ENCODE results near the gene UBXN7.
"Not testable (repeated sequence)": the region's sequence is repeated elsewhere in the genome, so short reads cannot be mapped to it uniquely, and the experiment has no call there.

UBXN7 gene

GRCh38 chr3:196412704-196413103 is 19.5 kb downstream of the UBXN7 start:
- no peak for DNase-seq

DNA sequence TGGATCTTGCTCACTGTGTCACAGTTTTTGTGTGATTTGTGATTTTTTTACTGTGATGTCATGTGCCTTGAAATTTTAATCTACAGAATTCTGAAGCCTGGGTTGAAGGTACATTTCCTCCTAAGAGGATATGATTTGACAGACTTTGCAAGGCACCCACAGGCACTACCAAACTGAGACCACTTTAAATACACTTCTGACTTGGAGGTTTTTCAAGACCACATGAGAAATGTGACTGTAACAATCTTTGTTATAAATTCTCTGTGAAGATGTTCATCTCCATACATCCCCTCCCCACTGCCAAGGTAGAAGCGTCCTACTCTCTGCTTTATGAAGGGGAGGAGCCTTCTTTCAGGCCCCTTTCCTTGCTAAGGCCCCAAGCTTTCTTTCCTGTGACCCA is 22.8 kb downstream of the UBXN7 start:
- DNase-seq: no peak

DNA sequence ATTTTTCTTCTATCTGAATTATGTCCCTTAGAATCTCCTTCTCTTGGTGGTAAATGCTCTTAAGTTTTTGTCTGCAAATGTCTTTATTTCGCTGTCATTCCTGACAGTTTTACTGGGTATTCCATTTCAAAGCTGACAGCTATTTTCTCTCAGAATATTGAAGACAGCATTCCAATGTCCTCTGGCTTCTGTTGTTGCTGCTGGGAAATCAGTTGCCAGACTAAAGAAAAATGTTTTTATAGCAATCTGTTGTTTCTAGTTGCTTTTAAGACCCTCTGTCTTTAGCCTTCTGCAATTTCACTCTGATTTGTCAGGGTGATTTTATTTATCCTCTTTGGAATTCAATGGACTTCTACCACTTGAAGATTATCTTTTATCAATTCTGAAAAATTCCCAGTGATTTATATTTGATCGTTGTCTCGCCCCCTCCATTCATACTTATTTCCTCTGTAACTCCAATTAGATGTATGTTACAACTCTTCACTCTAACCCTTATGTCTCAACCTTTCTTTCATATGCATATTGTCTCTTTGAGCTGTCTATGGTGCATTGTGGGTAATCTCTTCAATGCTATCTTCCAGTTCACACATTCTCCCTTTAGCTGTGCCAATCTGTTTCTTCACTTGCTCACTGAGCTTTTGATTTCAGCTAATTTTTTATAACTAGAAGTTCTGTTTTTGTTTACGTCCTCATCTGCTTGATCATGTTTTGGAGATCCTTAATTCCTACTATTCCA is 23.5 kb downstream of the UBXN7 start:
- no peak for DNase-seq

DNA sequence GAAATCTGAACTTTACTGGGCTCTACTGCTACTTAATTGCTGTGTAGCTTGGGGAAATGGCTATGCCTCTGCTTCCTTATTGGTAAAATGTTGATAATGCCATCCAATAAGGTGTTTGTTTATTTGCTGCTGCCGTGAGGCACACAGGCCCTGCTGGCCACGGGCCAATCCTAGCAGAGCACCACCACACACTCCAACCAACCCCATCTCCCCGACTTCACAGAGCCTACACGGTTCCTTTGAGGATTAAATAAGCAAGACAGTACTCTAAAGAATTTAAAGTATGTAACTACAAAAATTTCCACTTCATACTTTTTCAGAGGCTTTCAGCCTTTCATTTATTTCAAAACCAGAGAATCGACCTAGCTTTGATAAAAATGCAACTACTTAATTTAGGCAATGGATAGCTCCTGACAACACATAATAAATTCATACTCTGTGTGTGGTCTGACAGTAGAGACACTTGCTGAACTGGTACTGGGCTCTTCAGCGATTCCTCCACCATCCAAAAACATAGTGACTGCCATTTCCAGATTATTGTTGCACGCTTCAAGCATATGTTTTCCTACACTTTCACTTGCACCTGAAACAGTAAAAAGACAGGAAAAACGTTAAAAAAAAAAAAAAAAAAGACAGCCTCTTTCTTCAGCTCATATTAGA is 25.3 kb downstream of the UBXN7 start:
- no peak for DNase-seq

DNA sequence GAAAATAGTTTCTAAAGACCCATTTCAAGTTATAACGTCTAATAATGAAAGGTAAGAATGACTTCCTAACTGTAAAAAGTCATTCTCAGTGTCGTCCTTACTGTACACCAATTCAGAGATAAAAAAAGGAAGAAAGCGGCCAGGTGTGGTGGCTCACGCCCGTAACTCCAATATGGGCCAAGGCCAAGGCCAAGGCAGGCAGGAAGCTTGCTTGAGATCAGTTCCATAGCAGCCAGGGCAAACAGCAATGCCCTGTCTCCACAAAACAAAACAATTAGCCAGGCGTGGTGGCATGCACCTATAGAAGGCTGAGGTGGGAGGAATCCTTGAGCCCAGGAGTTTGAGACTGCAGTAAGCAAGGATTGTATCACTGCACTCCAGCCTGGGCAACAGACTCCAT is 31.9 kb downstream of the UBXN7 start:
- no peak for DNase-seq

DNA sequence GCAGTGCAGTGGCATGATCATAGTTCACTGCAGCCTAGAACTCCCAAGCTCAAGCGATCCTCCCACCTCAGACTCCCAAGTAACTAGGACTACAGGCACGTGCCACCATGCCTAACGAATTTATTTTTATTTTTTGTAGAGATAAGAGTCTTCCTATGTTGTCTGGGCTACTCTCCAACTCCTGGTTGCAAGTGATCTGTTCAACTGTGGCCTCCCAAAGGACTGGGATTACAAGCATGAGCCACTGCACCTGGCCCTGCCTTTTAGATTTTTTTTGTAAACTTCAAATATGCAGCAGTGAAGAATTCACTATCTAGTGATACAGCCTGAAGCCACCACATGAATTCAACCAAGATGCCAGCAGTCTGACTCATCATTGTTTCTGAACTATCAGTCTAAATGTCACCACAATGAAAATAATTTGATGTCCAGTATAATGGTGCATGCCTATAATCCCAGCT is 32.7 kb downstream of the UBXN7 start:
- DNase-seq: no peak

GRCh38 chr3:196398782-196399181 is 33.4 kb downstream of the UBXN7 start:
- DNase-seq: no peak

DNA sequence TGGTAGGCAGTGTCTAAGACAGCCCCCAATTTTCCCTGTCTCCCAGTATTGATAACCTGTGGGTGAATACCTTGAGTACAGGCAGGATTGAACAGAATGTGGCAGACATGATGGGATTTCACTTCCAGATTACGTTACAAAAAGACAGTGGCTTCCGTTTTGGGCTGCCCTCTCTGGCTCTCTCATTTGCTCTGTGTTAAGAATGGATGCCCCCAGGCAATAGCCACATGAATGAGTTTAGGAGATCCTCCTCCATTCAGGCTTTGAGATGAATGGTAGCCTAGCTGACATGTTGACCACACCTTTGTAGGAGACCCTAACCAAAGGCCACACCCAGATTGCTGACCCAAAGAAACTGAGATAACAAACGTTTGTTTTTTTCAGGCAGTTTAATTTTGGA is 34.3 kb downstream of the UBXN7 start:
- no peak for DNase-seq

DNA sequence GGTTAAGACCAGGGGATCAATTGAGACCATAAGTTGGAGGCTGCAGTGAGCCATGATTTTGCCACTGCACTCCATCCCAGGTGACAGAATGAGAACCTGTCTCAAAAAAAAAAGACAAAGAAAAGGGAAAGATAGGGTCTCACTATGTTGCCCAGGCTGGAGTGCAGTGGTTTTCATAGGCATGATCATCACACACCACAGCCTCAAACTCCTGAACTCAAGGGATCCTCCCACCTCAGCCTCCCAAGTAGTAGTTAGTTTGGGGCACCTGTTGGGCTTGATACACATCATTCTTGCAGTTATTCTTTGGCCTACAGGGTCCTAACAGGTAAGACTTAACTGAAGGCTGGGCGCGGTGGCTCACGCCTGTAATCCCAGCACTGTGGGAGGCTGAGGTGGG is 42.1 kb downstream of the UBXN7 start:
- DNase-seq: no peak

DNA sequence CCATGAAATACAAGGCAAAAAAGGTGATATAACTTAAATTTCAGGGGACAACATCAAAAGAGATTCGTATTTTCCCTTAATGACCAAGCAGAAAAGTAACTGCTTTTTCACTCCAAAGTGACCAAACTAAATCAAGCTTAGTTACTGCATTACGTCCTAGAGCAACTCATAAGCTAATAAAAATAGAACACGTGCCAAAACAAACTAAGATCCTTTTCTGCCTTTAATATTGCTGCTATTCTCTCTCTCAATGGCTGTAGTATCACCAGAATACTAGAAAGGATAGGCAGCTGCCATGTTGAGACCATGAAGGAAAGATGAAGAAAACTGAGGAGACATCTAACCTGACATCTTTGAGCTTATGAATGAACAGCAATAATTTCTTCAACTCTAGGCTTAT is 43.3 kb downstream of the UBXN7 start:
- no peak for DNase-seq

- DNase-seq: not testable (repeated sequence)
Observed at GRCh38 chr3:196387941-196388340, 44.3 kb downstream of the UBXN7 start.

- not testable (repeated sequence) for DNase-seq
Observed at GRCh38 chr3:196386797-196387196, 45.4 kb downstream of the UBXN7 start.

DNA sequence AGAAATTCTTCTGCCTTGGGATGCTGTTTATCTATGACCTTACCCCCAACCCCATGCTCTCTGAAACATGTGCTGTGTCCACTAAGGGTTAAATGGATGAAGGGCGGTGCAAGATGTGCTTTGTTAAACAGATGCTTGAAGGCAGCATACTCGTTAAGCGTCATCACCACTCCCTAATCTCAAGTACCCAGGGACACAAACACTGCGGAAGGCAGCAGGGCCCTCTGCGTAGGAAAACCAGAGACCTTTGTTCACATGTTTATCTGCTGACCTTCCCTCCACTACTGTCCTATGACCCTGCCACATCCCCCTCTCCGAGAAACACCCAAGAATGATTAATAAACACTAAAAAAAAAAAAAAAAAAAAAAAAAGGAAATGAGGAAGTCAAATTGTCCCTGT is 46.2 kb downstream of the UBXN7 start:
- DNase-seq: not testable (repeated sequence)

GRCh38 chr3:196385446-196385845 is 46.8 kb downstream of the UBXN7 start:
- not testable (repeated sequence) for DNase-seq

DNA sequence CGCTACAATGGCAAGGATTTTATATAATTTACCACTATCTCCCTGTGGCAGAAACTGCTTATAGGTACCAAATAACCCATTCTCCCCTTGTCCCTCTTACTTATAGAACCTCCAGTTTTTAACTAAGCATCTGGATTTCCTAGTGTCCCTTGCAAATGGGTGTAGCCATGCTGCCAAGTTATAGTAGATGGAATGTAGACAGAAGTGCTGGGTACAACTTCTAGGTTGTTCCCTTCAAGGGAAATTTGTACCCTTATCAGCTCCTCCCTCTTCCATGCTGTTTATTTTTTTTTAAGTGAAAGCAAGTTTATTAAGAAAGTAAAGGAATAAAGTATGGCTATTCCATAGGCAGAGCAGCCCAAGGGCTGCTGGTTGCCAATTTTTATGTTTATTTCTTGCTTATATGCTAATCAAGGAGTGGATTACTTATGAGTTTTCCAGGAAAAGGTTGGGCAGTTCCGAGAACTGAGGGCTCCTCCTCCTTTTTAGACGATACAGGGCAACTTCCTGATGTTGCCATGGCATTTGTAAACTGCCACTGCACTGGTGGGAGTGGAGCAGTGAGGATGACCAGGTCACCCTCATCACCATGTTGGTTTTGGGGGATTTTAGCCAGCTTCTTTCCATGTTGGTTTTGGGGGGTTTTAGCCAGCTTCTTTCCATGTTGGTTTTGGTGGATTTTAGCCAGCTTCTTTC is 53.9 kb downstream of the UBXN7 start:
- no peak for DNase-seq

GRCh38 chr3:196377321-196377720 is 54.9 kb downstream of the UBXN7 start:
- DNase-seq: no peak

- no peak for DNase-seq
Observed at GRCh38 chr3:196365736-196366135, 66.5 kb downstream of the UBXN7 start.

DNA sequence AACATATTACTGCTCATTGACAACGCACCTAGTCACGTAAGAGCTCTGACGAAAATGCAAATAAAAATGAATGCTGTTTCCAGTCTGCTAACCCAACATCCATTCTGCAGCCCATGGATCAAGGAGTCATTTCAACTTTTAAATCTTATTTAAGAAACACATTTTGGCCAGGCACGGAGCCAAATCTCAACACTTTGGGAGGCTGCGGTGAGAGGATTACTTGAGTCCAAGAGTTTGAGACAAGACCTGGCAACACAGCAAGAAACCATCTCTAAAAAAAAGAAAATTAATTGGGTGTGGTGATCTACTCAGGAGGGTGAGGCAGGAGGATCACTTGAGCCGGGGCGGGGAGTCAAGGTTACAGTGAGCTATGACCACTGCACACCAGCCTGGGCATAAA is 71.6 kb downstream of the UBXN7 start:
- no peak for DNase-seq

- not testable (repeated sequence) for DNase-seq
Observed at GRCh38 chr3:196358540-196358939, 73.7 kb downstream of the UBXN7 start.

- DNase-seq: no peak
Observed at GRCh38 chr3:196357905-196358304, 74.3 kb downstream of the UBXN7 start.

- no peak for DNase-seq
Observed at GRCh38 chr3:196356556-196356955, 75.7 kb downstream of the UBXN7 start.

- DNase-seq: no peak
Observed at GRCh38 chr3:196355668-196356067, 76.6 kb downstream of the UBXN7 start.

GRCh38 chr3:196354132-196354531 is 78.1 kb downstream of the UBXN7 start:
- no peak for DNase-seq

DNA sequence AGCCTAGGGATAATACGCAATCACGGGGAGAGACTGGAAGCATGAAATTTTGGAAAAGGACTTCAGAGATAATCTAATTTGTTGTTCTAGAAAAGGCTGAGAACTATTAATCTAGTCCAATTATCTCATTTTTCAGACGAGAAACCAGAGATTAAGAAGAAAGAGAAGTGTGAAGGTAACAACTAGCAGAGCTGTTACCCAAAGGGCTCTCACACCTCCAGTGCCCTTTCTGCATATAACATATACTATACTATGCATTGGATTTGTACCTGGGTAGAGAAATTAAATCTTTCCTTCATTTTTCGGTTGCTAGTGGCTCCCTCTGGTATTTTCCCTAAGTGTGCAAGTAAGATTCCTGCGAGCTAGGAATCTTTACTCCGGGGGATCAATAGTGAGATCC is 80.7 kb downstream of the UBXN7 start:
- DNase-seq: no peak

All from NCI-H774 (cell line).